ENCODE data around the gene KRT9.
"Not testable (repeated sequence)": the region's sequence is repeated elsewhere in the genome, so short reads cannot be mapped to it uniquely, and the experiment has no call there.

The KRT9 gene, protein sequence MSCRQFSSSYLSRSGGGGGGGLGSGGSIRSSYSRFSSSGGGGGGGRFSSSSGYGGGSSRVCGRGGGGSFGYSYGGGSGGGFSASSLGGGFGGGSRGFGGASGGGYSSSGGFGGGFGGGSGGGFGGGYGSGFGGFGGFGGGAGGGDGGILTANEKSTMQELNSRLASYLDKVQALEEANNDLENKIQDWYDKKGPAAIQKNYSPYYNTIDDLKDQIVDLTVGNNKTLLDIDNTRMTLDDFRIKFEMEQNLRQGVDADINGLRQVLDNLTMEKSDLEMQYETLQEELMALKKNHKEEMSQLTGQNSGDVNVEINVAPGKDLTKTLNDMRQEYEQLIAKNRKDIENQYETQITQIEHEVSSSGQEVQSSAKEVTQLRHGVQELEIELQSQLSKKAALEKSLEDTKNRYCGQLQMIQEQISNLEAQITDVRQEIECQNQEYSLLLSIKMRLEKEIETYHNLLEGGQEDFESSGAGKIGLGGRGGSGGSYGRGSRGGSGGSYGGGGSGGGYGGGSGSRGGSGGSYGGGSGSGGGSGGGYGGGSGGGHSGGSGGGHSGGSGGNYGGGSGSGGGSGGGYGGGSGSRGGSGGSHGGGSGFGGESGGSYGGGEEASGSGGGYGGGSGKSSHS

GRCh38 chr17:41571561-41572434 lies at the start of gene KRT9:
KRT9 (minus strand) TSS chr17:41572059; CDS start chr17:41571992, 67 bp downstream.
- Histone ChIP-seq H3K9me3 (ENCODE audit: control insufficient read depth, insufficient read depth, low read length) (no peaks in the 10 kb centered on the region), H3K9ac (ENCODE audit: low read depth, low read length) (no peak within 1 kb of the TSS), H3K4me3 (ENCODE audit: low read depth, low read length) (no peak within 1 kb of the TSS), H3K4me1 (ENCODE audit: control insufficient read depth, insufficient read depth, low read length) (no peaks in the 10 kb centered on the region), H3K36me3 (ENCODE audit: control insufficient read depth, insufficient read depth, low read length) (no peaks in the 10 kb centered on the region), H3K27me3 (ENCODE audit: control insufficient read depth, insufficient read depth, low read length) (no peaks in the 10 kb centered on the region)

DNA sequence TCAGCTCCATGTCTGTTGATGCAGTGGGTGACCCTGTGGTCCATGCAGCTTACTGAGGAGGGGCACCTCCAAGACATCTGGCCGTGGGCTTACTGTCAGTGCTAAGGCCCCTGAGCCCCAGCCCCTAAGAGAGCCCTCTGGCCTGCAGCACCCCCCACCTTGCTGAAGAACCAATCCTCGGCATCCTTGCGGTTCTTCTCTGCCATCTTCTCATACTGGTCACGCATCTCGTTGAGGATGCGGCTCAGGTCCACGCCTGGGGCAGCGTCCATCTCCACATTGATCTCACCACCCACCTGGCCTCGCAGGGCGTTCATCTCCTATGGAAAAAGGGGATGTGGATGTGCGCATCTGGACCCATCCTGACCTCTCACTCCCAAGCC lies 49.6 kb upstream of the KRT9 start:
- H3K9me3 ChIP-seq (ENCODE audit: control insufficient read depth, insufficient read depth, low read length); H3K36me3 ChIP-seq (ENCODE audit: control insufficient read depth, insufficient read depth, low read length); H3K4me3 ChIP-seq (ENCODE audit: low read depth, low read length); H3K27me3 ChIP-seq (ENCODE audit: control insufficient read depth, insufficient read depth, low read length); H3K4me1 ChIP-seq (ENCODE audit: control insufficient read depth, insufficient read depth, low read length); H3K9ac ChIP-seq (ENCODE audit: low read depth, low read length): not testable (repeated sequence)

- Histone ChIP-seq H3K36me3 (ENCODE audit: control insufficient read depth, insufficient read depth, low read length) (no peaks in the 10 kb centered on the region), H3K4me1 (ENCODE audit: control insufficient read depth, insufficient read depth, low read length) (no peaks in the 10 kb centered on the region), H3K4me3 (ENCODE audit: low read depth, low read length) (no peak overlapping the region), H3K9me3 (ENCODE audit: control insufficient read depth, insufficient read depth, low read length) (no peaks in the 10 kb centered on the region), H3K27me3 (ENCODE audit: control insufficient read depth, insufficient read depth, low read length) (no peaks in the 10 kb centered on the region), H3K9ac (ENCODE audit: low read depth, low read length) (no peak overlapping the region)
Measured at GRCh38 chr17:41620583-41621434, 49.0 kb upstream of the KRT9 start.

DNA sequence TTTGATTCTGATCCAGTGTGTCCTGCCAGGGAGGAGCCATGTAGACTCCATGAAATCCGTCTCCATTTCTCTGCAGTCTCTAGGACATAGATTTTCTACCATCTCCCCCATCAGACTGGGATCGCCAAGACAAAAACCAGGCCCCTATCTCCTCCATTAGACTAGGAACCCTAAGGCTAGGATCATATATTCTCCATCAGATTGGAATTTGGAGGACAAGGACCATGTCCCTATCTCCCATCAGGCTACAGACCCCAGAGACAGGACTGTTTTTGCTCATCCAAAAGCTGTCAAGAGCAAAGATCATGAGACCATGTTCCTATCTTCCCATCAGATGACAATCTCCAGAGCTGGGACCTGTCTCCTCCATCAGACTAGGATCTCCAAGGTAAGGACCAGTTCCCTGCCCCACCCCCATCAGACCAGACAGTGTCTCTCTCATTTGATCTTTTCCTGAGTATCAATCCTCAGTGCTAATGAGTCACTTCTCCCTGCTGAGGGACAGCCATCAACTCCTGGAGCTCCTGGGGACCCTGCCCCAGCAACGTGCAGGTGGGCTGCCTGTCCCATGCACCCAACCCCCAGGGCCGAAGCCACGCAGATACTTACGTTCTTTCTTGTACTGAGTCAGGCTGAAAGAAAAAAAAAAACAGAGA lies 48.2 kb upstream of the KRT9 start:
- not testable (repeated sequence) for H3K9me3 ChIP-seq (ENCODE audit: control insufficient read depth, insufficient read depth, low read length); H3K36me3 ChIP-seq (ENCODE audit: control insufficient read depth, insufficient read depth, low read length); H3K4me3 ChIP-seq (ENCODE audit: low read depth, low read length); H3K9ac ChIP-seq (ENCODE audit: low read depth, low read length); H3K4me1 ChIP-seq (ENCODE audit: control insufficient read depth, insufficient read depth, low read length); H3K27me3 ChIP-seq (ENCODE audit: control insufficient read depth, insufficient read depth, low read length)

DNA sequence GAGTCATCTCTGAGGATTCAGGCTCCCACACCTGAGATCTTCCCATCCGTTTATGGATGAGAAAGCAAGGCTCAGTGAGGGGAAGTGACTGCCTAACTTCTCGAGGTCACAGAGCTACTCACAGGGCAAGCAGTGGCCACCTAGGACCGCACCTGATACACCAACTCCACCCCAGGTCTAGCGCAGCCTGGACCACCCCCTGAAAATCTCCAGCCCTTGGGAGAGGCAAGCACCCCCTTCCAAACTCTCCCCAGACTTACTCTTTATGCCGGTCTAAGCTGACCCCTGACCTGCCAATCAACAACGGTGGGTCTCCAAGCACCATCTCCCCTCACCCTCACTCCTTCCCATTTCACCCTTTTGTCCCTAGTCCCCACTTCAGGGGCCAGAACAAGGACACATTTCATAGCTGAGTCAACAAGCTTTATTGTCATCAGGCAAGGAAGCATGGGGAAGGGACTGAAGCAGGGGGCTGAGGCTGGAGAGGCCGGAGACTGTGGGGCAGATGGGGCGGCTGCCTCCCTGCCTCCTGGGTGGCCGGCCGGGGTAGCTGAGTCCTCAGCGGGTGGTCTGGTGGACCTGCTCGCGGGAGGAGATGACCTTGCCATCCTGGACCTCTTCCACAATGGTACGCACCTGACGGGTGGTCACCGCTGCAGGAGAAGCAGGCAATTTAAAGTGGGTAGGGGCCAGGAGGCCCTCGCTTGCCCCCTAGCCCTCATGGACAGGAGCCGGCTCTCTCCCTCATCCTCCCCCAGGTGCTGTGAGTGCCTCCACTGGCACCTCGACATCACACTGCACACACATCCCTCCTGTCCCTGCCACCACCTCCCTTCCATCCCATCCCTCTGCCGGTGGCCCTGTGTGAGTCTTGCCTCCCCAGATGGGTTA lies 47.4 kb upstream of the KRT9 start:
- Histone ChIP-seq H3K4me1 (ENCODE audit: control insufficient read depth, insufficient read depth, low read length) (no peaks in the 10 kb centered on the region), H3K4me3 (ENCODE audit: low read depth, low read length) (no peak overlapping the region), H3K27me3 (ENCODE audit: control insufficient read depth, insufficient read depth, low read length) (no peaks in the 10 kb centered on the region), H3K36me3 (ENCODE audit: control insufficient read depth, insufficient read depth, low read length) (no peaks in the 10 kb centered on the region), H3K9me3 (ENCODE audit: control insufficient read depth, insufficient read depth, low read length) (no peaks in the 10 kb centered on the region), H3K9ac (ENCODE audit: low read depth, low read length) (no peak overlapping the region)

- Histone ChIP-seq H3K9ac (ENCODE audit: low read depth, low read length) (no peak overlapping the region), H3K4me1 (ENCODE audit: control insufficient read depth, insufficient read depth, low read length) (no peaks in the 10 kb centered on the region), H3K27me3 (ENCODE audit: control insufficient read depth, insufficient read depth, low read length) (no peaks in the 10 kb centered on the region), H3K9me3 (ENCODE audit: control insufficient read depth, insufficient read depth, low read length) (no peaks in the 10 kb centered on the region), H3K4me3 (ENCODE audit: low read depth, low read length) (no peak overlapping the region), H3K36me3 (ENCODE audit: control insufficient read depth, insufficient read depth, low read length) (no peaks in the 10 kb centered on the region)
Measured at GRCh38 chr17:41618341-41619035, 46.6 kb upstream of the KRT9 start.

GRCh38 chr17:41617698-41618097 lies 45.8 kb upstream of the KRT9 start:
- H3K36me3 ChIP-seq (ENCODE audit: control insufficient read depth, insufficient read depth, low read length), result no peaks in the 10 kb centered on the region
- H3K9ac ChIP-seq (ENCODE audit: low read depth, low read length), result no peak overlapping the region
- no peaks in the 10 kb centered on the region for H3K9me3 ChIP-seq (ENCODE audit: control insufficient read depth, insufficient read depth, low read length)
- H3K4me3 ChIP-seq (ENCODE audit: low read depth, low read length), result no peak overlapping the region
- H3K27me3 ChIP-seq (ENCODE audit: control insufficient read depth, insufficient read depth, low read length), result no peaks in the 10 kb centered on the region
- no peaks in the 10 kb centered on the region for H3K4me1 ChIP-seq (ENCODE audit: control insufficient read depth, insufficient read depth, low read length)

DNA sequence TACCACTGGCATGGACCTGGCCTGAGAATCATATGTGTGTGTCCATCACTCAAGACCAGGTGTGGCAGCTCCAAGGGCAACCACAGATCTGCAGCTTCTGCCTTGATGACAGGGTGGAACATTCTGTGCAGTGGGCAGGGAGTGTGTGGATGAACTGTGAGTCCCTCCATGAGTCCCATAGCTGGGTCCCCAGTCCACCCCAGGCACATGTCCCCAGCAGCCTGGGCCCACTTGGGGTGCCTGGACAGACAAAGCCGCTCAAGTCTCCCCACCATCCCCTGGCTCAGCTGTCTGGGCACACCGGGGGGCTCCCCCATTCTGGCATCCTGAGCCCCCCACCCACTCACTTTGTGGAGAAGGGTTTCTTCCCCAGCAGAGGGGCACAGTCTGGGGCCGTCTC lies 45.3 kb upstream of the KRT9 start:
- no peak overlapping the region for H3K9ac ChIP-seq (ENCODE audit: low read depth, low read length)
- H3K27me3 ChIP-seq (ENCODE audit: control insufficient read depth, insufficient read depth, low read length), result no peaks in the 10 kb centered on the region
- no peaks in the 10 kb centered on the region for H3K9me3 ChIP-seq (ENCODE audit: control insufficient read depth, insufficient read depth, low read length)
- no peak overlapping the region for H3K4me3 ChIP-seq (ENCODE audit: low read depth, low read length)
- no peaks in the 10 kb centered on the region for H3K4me1 ChIP-seq (ENCODE audit: control insufficient read depth, insufficient read depth, low read length)
- no peaks in the 10 kb centered on the region for H3K36me3 ChIP-seq (ENCODE audit: control insufficient read depth, insufficient read depth, low read length)

- not testable (repeated sequence) for H3K36me3 ChIP-seq (ENCODE audit: control insufficient read depth, insufficient read depth, low read length); H3K4me3 ChIP-seq (ENCODE audit: low read depth, low read length); H3K4me1 ChIP-seq (ENCODE audit: control insufficient read depth, insufficient read depth, low read length); H3K9me3 ChIP-seq (ENCODE audit: control insufficient read depth, insufficient read depth, low read length); H3K9ac ChIP-seq (ENCODE audit: low read depth, low read length); H3K27me3 ChIP-seq (ENCODE audit: control insufficient read depth, insufficient read depth, low read length)
Measured at GRCh38 chr17:41616486-41616885, 44.6 kb upstream of the KRT9 start.

DNA sequence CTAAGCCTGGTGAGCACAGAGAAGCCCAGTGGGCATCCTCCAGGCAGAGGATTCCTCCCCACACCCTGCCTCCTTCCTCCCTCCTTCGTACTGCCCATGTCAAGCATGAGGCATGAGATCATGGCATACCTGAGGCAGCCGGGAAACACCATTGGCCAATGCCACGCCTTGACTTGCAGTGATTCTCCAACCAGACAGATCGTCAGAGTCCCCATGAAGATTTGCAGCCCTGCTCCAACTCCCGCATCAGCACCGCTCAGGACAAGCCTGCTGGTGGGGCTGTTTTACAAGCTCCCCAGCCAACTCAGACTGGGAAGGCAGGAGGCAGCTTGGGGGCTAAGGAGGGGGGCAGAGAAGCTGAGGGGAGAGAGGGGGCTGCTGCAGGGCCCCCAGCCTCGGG lies 43.6 kb upstream of the KRT9 start:
- no peaks in the 10 kb centered on the region for H3K36me3 ChIP-seq (ENCODE audit: control insufficient read depth, insufficient read depth, low read length)
- H3K27me3 ChIP-seq (ENCODE audit: control insufficient read depth, insufficient read depth, low read length), result no peaks in the 10 kb centered on the region

More for the DNA sequence above, 43.6 kb upstream of the KRT9 start:
- H3K9ac ChIP-seq (ENCODE audit: low read depth, low read length), result no peak overlapping the region
- H3K4me1 ChIP-seq (ENCODE audit: control insufficient read depth, insufficient read depth, low read length), result no peaks in the 10 kb centered on the region
- no peak overlapping the region for H3K4me3 ChIP-seq (ENCODE audit: low read depth, low read length)
- no peaks in the 10 kb centered on the region for H3K9me3 ChIP-seq (ENCODE audit: control insufficient read depth, insufficient read depth, low read length)
